Activated CD4-positive, alpha-beta T cell treated with anti-CD3 and anti-CD28 coated beads, Interleukin-2, amount 10 ng/mL, durations not matched to agents 7 days and 5 days (primary cell): Measurements from ENCODE around the gene CCDC116. TPM values are rescaled to one million over a fixed set of nuclear protein-coding genes. Genes with fewer than 3 reads are reported as not detected.
"Not testable (repeated sequence)": the region's sequence is repeated elsewhere in the genome, so short reads cannot be mapped to it uniquely, and the experiment has no call there.

Source experiments
- CTCF ChIA-PET: fragments of 350-600 bp; sonication (Branson Sonifier 250); formaldehyde crosslinking; loops from one replicate; lab custom pipeline; 2021; ENCODE audit warnings: antibody characterized with exemption; lab: Charles Lee
- POLR2A ChIA-PET: fragments of 350-600 bp; sonication (Branson Sonifier 250); formaldehyde crosslinking; loops from one replicate; lab custom pipeline; 2021; ENCODE audit warnings: antibody characterized with exemption; lab: Charles Lee
- DNase-seq: peaks from one replicate; pipeline ENCODE4 v3.0.0-alpha.2; 2020
- H3K27ac Mint-ChIP-seq: one replicate; pipeline ENCODE4 v1.8.0; 2021; ENCODE audit warnings: mild to moderate bottlenecking, moderate library complexity, mixed read lengths
- H3K27me3 Mint-ChIP-seq: one replicate; pipeline ENCODE4 v1.8.0; 2021; ENCODE audit warnings: mixed read lengths
- H3K36me3 Mint-ChIP-seq: one replicate; pipeline ENCODE4 v1.8.0; 2021; ENCODE audit warnings: low read depth, mixed read lengths
- H3K4me1 Mint-ChIP-seq: one replicate; pipeline ENCODE4 v1.8.0; 2021; ENCODE audit warnings: mixed read lengths
- H3K4me3 Mint-ChIP-seq: one replicate; pipeline ENCODE4 v1.8.0; 2021; ENCODE audit warnings: mild to moderate bottlenecking, moderate library complexity, mixed read lengths
- H3K9me3 Mint-ChIP-seq: one replicate; pipeline ENCODE4 v1.8.0; 2021; ENCODE audit warnings: mixed read lengths
- total RNA-seq, 2 experiments: library from RNA; stranded (reverse); gene quantifications; one replicate each; pipeline ENCODE4 v1.2.3, GENCODE V29; 2021

The CCDC116 gene
- total RNA-seq, 2 experiments from 2014 or later: 0.42 to 0.97 TPM

- Mint-ChIP-seq H3K27me3 (no peaks in the 10 kb centered on the region), H3K27ac (no peak overlapping the region), H3K9me3 (no peaks in the 10 kb centered on the region), H3K36me3 (peaks cover 51% of the 10 kb centered on the region), H3K4me3 (no peak overlapping the region), H3K4me1 (peaks cover 16% of the 10 kb centered on the region)
- CTCF ChIA-PET: interaction anchor here (1.0 kb wide), 1 partner anchor 20 kb away, joined by 3 read pairs; no protein-coding TSS in a partner anchor
- no peak for DNase-seq
- POLR2A ChIA-PET: no interaction called here
These were observed 39.6 kb downstream of the CCDC116 start for GRCh38 chr22:21672107-21672629.

- CTCF ChIA-PET: no interaction called here
- H3K4me1 Mint-ChIP-seq: peaks cover 8% of the 10 kb centered on the region
- H3K27me3 Mint-ChIP-seq: no peaks in the 10 kb centered on the region
- no peak overlapping the region for H3K4me3 Mint-ChIP-seq
- no peak overlapping the region for H3K27ac Mint-ChIP-seq
- no peaks in the 10 kb centered on the region for H3K9me3 Mint-ChIP-seq
- DNase-seq: no peak
- H3K36me3 Mint-ChIP-seq: peaks cover 52% of the 10 kb centered on the region
- POLR2A ChIA-PET: no interaction called here
These were observed 41.2 kb downstream of the CCDC116 start for GRCh38 chr22:21673534-21674321.

- H3K27me3 Mint-ChIP-seq: no peaks in the 10 kb centered on the region
- H3K36me3 Mint-ChIP-seq: peaks cover 52% of the 10 kb centered on the region
- H3K4me1 Mint-ChIP-seq: peaks cover 4% of the 10 kb centered on the region
- H3K27ac Mint-ChIP-seq: no peak overlapping the region
- ChIA-PET POLR2A (no interaction called here), CTCF (interaction anchor here (1.1 kb wide), 1 partner anchor 19 kb away, joined by 4 read pairs; no protein-coding TSS in a partner anchor)
- DNase-seq: no peak
- H3K4me3 Mint-ChIP-seq: no peak overlapping the region
- no peaks in the 10 kb centered on the region for H3K9me3 Mint-ChIP-seq
These were observed 42.2 kb downstream of the CCDC116 start for GRCh38 chr22:21674638-21675245.

GRCh38 chr22:21677606-21678443 is 45.3 kb downstream of the CCDC116 start:
- CTCF ChIA-PET: no interaction called here
- Mint-ChIP-seq H3K9me3 (no peaks in the 10 kb centered on the region), H3K27me3 (no peaks in the 10 kb centered on the region), H3K36me3 (peaks cover 33% of the 10 kb centered on the region), H3K27ac (peak overlapping the region; percentile 13), H3K4me3 (no peak overlapping the region), H3K4me1 (peaks cover 2% of the 10 kb centered on the region)
- no peak for DNase-seq
- POLR2A ChIA-PET: no interaction called here

- H3K9me3 Mint-ChIP-seq, DNase-seq, POLR2A ChIA-PET, CTCF ChIA-PET, H3K4me1 Mint-ChIP-seq, H3K27ac Mint-ChIP-seq, H3K27me3 Mint-ChIP-seq, H3K4me3 Mint-ChIP-seq: not testable (repeated sequence)
- H3K36me3 Mint-ChIP-seq: peaks cover 30% of the 10 kb centered on the region
These were observed 46.3 kb downstream of the CCDC116 start for GRCh38 chr22:21678842-21679241.

GRCh38 chr22:21679383-21679782 is 46.8 kb downstream of the CCDC116 start:
- Mint-ChIP-seq H3K36me3 (peaks cover 27% of the 10 kb centered on the region), H3K27me3 (no peaks in the 10 kb centered on the region), H3K4me1 (peaks cover 2% of the 10 kb centered on the region), H3K9me3 (no peaks in the 10 kb centered on the region), H3K4me3 (no peak overlapping the region), H3K27ac (no peak overlapping the region)
- CTCF ChIA-PET: no interaction called here
- POLR2A ChIA-PET: no interaction called here
- no peak for DNase-seq

GRCh38 chr22:21680830-21681565 is 48.4 kb downstream of the CCDC116 start:
- Mint-ChIP-seq H3K27ac (peak overlapping the region; percentile 50), H3K4me1 (peaks cover 2% of the 10 kb centered on the region), H3K27me3 (no peaks in the 10 kb centered on the region), H3K4me3 (no peak overlapping the region), H3K36me3 (peaks cover 16% of the 10 kb centered on the region), H3K9me3 (no peaks in the 10 kb centered on the region)
- ChIA-PET POLR2A (no interaction called here), CTCF (interaction anchor here (1.4 kb wide), 1 partner anchor 9 kb away, joined by 4 read pairs; no protein-coding TSS in a partner anchor)
- no peak for DNase-seq

GRCh38 chr22:21681566-21682370 is 49.2 kb downstream of the CCDC116 start:
- Mint-ChIP-seq H3K9me3 (no peaks in the 10 kb centered on the region), H3K27ac (no peak overlapping the region), H3K4me3 (no peak overlapping the region), H3K36me3 (peaks cover 9% of the 10 kb centered on the region), H3K27me3 (no peaks in the 10 kb centered on the region), H3K4me1 (peaks cover 2% of the 10 kb centered on the region)
- no peak for DNase-seq
- ChIA-PET CTCF (interaction anchor here (1.4 kb wide), 1 partner anchor 8 kb away, joined by 4 read pairs; no protein-coding TSS in a partner anchor), POLR2A (interaction anchor here (0.6 kb wide), 1 partner anchor 16 kb away, joined by 3 read pairs; the partner anchor contains the start of gene PPIL2)

- no peak overlapping the region for H3K4me3 Mint-ChIP-seq
- no peak for DNase-seq
- peaks cover 9% of the 10 kb centered on the region for H3K36me3 Mint-ChIP-seq
- H3K4me1 Mint-ChIP-seq: peaks cover 2% of the 10 kb centered on the region
- no peaks in the 10 kb centered on the region for H3K9me3 Mint-ChIP-seq
- no peaks in the 10 kb centered on the region for H3K27me3 Mint-ChIP-seq
- CTCF ChIA-PET: no interaction called here
- H3K27ac Mint-ChIP-seq: no peak overlapping the region
- POLR2A ChIA-PET: interaction anchor here (0.6 kb wide), 1 partner anchor 17 kb away, joined by 3 read pairs; the partner anchor contains the start of gene PPIL2
These were observed 50.0 kb downstream of the CCDC116 start for GRCh38 chr22:21682385-21683175.

GRCh38 chr22:21683401-21683811 is 50.8 kb downstream of the CCDC116 start:
- Mint-ChIP-seq H3K4me1 (peaks cover under 1% of the 10 kb centered on the region), H3K36me3 (peaks cover 9% of the 10 kb centered on the region), H3K4me3 (no peak overlapping the region), H3K27ac (no peak overlapping the region), H3K9me3 (no peaks in the 10 kb centered on the region), H3K27me3 (no peaks in the 10 kb centered on the region)
- POLR2A ChIA-PET: no interaction called here
- CTCF ChIA-PET: no interaction called here
- DNase-seq: no peak
